ENCODE data around the gene WDR18.

WDR18 gene

DNA sequence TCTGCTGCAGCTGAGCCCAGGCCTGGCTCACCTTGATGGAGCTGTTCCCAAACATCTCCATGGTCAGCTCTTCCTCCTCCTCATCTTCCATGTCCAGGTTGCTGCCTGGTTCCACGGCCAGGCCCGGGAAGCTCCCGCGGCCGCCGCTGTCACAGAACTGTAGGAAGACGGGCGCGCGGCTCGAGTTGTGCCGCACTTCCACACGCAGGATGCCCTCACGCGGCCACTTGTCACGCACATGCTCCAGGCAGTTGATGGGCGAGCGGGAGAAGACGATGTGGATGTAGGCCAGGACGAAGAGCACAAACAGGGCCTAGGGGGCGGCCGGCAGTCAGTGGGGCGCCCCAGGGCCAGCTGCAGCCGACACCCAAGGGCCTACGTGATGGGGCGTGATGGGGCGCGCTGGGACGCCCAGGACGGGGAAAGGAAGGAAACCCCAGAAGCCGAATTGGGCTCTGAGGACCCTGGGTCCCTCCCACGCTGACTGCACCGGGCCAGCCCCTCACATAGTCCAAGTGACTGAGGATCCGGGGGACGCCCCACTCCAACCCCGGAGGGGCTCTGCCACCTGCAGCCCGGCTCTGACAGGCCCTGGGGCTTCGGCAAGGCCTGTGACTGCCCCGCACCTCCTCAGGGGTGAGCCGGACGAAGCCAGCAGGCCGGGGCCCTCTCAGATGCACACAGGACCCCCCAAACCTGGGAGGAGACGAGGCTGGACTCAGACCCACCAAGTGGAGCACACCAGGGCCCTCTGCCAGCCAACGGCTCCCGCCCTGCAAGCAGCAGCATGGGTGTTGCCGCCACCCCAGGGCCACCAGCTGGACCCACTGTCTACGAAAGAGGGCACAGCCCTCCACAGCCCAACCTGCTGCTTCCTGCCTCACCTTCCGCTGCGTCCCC, 30.3 kb downstream of the WDR18 start:
- TF ChIP-seq CTCF (IDR thresholded peaks at IDR 0.05; ENCODE audit: borderline replicate concordance, insufficient read depth, low read depth, low read length): no peak
- H3K4me3 ChIP-seq (ENCODE audit: low read depth, low read length): no peak overlapping the region

GRCh38 chr19:1015061-1015781, 31.1 kb downstream of the WDR18 start:
- H3K4me3 ChIP-seq (ENCODE audit: low read depth, low read length): no peak overlapping the region
- TF ChIP-seq CTCF (IDR thresholded peaks at IDR 0.05; ENCODE audit: borderline replicate concordance, insufficient read depth, low read depth, low read length): no peak

DNA sequence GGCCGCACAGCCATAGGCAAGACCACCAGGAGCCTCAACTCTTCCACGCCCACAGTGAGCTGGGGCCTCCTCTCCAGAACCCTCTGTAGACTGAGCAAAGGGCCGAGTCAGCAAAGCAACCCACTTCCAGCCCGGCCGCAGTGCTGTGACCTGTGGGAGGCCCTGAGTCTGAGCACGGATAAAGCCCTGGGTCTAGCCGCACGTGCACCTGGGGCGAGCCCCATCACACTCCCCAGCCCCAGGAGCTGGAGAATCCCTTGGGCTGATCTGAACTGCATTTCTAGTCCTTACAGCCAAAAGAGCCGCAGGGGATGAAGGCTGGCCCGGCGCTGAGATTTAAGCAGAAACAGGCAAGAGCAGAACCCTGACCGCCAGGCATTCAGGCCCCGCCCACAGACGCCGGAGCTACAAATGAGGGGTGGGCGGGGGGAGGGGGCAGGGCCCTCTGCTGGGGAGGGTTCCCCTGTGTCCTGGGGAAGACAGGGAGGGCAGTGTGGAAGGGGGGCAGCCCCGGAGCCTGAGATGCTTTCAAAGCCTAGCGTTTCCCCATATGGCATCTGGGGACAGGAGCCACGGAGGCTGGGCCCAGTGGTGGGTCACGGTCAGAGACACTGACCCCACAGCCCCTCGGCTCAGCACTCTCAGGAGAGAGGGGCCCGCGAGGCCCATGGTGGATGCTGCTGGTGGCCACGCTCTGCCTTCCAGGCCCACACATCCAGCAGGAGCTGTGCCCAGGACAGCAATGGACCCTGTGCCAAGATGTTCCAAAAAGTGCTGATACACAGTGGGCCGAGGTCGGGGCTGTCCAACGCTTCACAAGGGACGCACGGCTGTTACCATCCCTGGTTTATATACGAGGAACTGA, 31.9 kb downstream of the WDR18 start:
- H3K4me3 ChIP-seq (ENCODE audit: low read depth, low read length): no peak overlapping the region

GRCh38 chr19:1016647-1017114, 32.5 kb downstream of the WDR18 start:
- H3K4me3 ChIP-seq (ENCODE audit: low read depth, low read length): no peak overlapping the region
- TF ChIP-seq CTCF (IDR thresholded peaks at IDR 0.05; ENCODE audit: borderline replicate concordance, insufficient read depth, low read depth, low read length): no peak

More for the DNA sequence above, 31.9 kb downstream of the WDR18 start:
- TF ChIP-seq CTCF (IDR thresholded peaks at IDR 0.05; ENCODE audit: borderline replicate concordance, insufficient read depth, low read depth, low read length): no peak

- H3K4me3 ChIP-seq (ENCODE audit: low read depth, low read length): no peak overlapping the region
- TF ChIP-seq CTCF (IDR thresholded peaks at IDR 0.05; ENCODE audit: borderline replicate concordance, insufficient read depth, low read depth, low read length): no peak
Measured at GRCh38 chr19:1017115-1017905, 33.2 kb downstream of the WDR18 start.

GRCh38 chr19:1017906-1018305, 33.8 kb downstream of the WDR18 start:
- no peak overlapping the region for H3K4me3 ChIP-seq (ENCODE audit: low read depth, low read length)
- TF ChIP-seq CTCF (IDR thresholded peaks at IDR 0.05; ENCODE audit: borderline replicate concordance, insufficient read depth, low read depth, low read length): no peak

Data from GM12875 (cell line).